Right ventricle myocardium superior (tissue), 1 donor: Measurements from ENCODE around the gene GALNT6. TPM values are rescaled to one million over a fixed set of nuclear protein-coding genes. Genes with fewer than 3 reads are reported as not detected.

ENCODE experiments used
- ATAC-seq: fragments of 200-7000 bp; cut with Tn5 transposase; one replicate; pipeline ENCODE4 v1.9.1; 2020; ENCODE audit warnings: mild to moderate bottlenecking; ENCODE audit not compliant: poor library complexity
- DNase-seq: peaks from one replicate; pipeline ENCODE4 v3.0.0-alpha.2; 2020
- intact Hi-C: fragments of 100-400 bp; cut with DNase I; formaldehyde crosslinking; loops from one replicate; pipeline ENCODE4 v1.11.2; 2022
- long read RNA-seq: library from polyadenylated mRNA; unstranded; transcript quantifications from one replicate; pipeline ENCODE4 v2.0.0, GENCODE V29; 2021
- total RNA-seq: library from RNA; stranded (reverse); fragmentation: NEBNext Ultra II Directional; extraction: Animal tissue kit (Norgen Biotek cat#: 25700); gene quantifications from one replicate; pipeline ENCODE4 v1.2.1, GENCODE V29; 2021
- donor health status: DM: no; HTN: yes; CAD: no; lungs with severe emphysema.

Gene GALNT6, protein sequence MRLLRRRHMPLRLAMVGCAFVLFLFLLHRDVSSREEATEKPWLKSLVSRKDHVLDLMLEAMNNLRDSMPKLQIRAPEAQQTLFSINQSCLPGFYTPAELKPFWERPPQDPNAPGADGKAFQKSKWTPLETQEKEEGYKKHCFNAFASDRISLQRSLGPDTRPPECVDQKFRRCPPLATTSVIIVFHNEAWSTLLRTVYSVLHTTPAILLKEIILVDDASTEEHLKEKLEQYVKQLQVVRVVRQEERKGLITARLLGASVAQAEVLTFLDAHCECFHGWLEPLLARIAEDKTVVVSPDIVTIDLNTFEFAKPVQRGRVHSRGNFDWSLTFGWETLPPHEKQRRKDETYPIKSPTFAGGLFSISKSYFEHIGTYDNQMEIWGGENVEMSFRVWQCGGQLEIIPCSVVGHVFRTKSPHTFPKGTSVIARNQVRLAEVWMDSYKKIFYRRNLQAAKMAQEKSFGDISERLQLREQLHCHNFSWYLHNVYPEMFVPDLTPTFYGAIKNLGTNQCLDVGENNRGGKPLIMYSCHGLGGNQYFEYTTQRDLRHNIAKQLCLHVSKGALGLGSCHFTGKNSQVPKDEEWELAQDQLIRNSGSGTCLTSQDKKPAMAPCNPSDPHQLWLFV
- total RNA-seq, result 0.62 TPM
- long read RNA-seq, partial matches to known transcripts, result 0 of 1 reads
- long read RNA-seq, other reads (novel, unspliced or antisense), result 0 of 1 reads

DNA sequence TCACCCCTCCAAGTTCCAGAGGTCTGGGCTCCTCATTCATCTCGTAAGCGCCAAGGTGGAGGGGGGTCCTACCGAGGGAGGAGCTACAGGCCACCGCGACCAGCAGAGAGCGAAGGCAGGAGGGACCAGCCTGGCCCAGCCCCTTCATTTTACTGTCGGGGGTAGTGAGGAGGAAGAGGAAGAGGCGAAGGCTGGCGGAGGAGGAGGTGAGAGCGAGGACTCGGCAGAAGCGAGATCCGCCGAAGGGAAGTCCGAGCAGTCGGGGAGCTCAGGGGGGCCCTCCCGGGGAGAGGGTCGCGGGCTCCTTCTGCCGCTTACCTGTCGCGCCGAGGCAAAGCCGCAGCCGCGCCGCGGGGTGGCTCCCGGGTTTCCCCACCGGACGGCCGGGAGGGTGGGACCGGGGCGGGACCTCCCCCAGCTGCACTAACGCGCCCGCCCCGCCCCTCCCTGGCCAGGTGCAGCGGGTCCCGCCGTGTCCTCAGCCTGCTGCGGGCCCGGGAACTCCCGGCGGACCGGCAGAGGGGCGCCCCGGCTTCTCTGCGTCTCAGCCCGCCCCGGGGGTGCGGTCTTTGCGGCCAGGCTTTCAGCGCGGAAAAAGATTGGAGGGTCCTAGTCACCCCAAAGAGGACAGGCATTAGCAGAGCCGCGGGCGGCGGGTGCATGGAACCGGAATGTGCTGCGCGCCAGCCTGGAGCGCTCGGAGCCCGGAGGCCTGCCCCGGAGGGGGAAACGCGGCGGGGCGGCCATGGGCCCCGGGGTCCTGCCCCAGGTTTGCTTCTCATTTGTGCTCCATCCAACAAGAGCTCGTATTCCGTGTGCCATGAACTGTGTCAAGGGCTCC lies at the start of gene GALNT6:
Gene GALNT6, minus strand, starts transcription at position 124 of the 841 bp plus-strand sequence. CDS start 11,625 bp downstream, outside the sequence.
- DNase-seq (no peak), ATAC-seq (peak; percentile 55)
- intact Hi-C loops, result no loop called here

DNA sequence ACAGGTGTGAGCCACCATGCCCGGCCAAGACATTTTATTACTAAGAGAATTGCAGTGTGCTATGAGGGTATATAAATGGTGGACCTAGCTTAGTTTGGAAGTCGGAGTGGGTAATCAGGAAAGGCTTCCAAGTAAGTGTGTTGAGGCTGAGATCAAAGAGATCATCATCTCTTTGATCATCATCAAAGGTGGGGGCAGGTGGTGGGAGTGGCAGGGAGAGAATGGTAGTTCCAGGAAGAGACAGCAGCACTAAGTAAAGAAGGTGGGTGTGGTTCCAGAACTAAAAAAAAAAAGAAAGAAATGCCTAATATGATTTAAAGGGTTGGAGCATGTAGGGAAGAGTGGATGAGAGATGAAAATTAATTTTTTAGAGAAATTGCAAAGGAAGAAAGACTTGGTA lies 48.1 kb upstream of the GALNT6 start:
- DNase-seq, result no peak
- intact Hi-C loops, result no loop called here

DNA sequence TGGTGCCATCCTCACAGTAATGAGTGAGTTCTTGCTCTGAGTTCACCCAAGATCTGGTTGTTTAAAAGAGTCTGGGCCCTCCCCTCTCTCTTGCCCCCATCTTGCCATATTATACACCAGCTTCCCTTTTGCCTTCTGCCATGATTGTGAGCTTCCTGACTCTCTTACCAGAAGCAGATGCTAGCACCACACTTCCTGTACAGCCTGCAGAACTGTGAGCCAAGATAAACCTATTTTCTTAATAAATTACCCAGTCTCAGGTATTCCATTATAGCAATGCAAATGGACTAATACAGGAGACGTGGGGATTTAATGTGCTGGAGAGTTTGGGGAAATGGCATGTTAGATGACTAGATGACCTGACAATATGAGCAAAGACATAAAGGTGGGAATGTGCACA lies 46.2 kb upstream of the GALNT6 start:
- DNase-seq, result no peak
- intact Hi-C loops, result no loop called here
- ATAC-seq, result no peak

More for the DNA sequence above, 48.1 kb upstream of the GALNT6 start:
- ATAC-seq, result no peak

DNA sequence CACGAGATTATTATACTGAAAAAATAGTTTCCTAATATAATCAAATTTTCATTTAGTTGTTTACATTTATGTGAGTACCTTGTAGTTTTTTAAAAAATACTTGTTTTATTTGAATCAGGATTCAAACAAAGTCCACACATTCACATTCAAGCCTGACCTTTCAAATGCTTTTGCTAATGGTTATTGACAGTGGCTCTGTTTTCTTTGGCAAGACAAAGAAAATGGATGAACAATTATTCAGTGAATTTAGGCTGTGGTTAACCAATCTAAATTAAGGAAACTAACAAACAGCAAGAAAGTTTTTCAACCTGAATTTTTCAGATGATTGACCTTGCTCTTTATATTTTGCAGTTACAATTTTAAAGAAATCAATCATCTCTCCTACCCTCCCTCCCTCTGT lies 43.1 kb upstream of the GALNT6 start:
- intact Hi-C loops, result no loop called here
- no peak for ATAC-seq
- no peak for DNase-seq

DNA sequence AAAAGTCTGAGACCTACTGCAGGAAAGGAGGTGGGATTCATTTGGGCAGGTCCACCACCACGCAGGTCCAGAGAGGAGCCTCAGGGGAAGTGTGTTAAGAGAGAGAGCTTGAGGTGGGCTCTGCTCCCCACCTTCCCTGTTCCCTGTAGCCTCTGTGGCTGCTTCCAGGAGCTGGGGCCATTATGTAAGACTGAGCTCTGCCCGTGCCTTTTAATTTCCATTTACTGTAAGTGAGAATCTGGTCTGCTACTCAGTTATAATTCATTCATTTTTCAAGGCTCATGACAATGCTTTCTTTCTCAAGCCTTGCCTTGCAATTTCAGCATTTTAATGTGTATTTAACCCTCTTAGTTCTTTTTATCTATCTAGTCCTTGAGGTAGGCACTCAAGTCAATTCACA lies 41.7 kb upstream of the GALNT6 start:
- DNase-seq (no peak), ATAC-seq (no peak)
- intact Hi-C loops, result no loop called here

DNA sequence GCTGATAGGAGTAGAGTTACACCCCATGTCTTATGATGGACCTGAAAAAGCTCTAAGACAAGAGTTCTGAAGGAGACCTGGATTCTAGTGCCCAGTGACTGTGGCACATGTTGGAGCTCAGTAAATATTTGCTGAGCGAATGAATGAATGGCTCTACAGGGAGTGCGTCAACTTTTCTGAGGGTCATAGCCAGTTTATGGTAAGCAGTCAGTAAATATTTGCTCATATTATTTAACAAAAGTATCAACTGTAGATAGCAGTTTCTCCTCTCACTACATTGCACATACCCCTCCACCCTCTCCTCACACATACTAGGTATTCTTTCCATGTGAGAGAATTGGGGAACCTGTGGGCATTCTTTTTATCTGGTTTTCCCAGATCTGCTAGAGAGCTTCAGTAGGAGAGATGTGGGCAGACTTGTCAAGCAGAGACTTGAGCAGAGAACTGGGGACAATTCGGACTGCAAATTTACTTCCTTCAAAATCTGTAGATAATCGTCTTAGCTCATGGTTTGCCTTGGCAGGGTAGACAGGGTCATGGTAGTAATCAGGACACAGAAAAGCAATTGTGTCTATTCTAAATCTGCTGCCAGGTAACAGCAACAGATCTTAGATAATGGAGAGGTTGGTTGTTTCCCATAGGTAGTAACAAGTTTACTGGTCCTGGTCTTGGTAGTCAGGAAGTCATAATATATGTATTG lies 39.1 kb upstream of the GALNT6 start:
- ATAC-seq (no peak), DNase-seq (no peak)
- intact Hi-C loops, result no loop called here

DNA sequence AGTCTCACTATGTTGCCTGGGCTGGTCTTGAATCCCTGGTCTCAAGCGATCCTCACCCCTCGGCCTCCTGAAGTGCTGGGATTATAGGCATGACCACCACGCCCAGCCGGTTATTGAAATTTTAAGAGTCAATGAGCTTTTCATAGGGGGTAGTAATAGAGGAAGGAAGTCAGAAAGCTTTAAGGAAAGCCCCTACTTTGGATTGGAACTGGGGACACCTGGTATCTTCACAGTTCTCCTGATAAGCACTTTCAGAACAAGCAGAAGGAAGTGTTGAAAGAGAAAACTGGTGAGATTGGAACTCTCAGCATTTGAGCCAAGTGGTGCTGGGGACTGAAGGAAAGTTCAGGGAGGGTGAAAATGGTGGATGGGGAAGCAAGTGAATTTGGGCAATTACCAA lies 38.5 kb upstream of the GALNT6 start:
- no peak for DNase-seq
- intact Hi-C loops, result loop anchor here (5.0 to 10.0 kb wide), 2 partner anchors 395 to 443 kb away; no protein-coding TSS in a partner anchor
- ATAC-seq, result no peak

DNA sequence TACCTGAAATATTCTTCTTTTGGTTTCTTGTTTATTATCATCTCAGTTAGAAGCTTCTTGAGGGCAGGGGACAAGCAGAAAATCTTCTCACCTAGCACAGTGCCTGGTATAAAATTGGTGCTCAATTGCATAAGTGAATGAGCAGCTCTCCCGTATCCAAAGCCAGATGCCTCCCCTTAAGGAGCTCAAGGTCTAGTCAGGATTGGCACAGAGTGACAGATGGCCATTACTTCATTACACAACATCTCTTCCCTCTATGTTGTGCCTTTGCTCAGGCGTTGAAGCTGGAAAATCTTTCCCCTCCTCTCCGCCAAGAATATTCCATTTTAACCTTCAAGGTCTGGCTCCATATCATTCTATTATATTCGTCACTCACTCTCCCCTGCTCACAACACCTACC lies 37.0 kb upstream of the GALNT6 start:
- DNase-seq (no peak), ATAC-seq (no peak)
- intact Hi-C loops, result loop anchor here (5.0 to 10.0 kb wide), 2 partner anchors 397 to 444 kb away; no protein-coding TSS in a partner anchor

DNA sequence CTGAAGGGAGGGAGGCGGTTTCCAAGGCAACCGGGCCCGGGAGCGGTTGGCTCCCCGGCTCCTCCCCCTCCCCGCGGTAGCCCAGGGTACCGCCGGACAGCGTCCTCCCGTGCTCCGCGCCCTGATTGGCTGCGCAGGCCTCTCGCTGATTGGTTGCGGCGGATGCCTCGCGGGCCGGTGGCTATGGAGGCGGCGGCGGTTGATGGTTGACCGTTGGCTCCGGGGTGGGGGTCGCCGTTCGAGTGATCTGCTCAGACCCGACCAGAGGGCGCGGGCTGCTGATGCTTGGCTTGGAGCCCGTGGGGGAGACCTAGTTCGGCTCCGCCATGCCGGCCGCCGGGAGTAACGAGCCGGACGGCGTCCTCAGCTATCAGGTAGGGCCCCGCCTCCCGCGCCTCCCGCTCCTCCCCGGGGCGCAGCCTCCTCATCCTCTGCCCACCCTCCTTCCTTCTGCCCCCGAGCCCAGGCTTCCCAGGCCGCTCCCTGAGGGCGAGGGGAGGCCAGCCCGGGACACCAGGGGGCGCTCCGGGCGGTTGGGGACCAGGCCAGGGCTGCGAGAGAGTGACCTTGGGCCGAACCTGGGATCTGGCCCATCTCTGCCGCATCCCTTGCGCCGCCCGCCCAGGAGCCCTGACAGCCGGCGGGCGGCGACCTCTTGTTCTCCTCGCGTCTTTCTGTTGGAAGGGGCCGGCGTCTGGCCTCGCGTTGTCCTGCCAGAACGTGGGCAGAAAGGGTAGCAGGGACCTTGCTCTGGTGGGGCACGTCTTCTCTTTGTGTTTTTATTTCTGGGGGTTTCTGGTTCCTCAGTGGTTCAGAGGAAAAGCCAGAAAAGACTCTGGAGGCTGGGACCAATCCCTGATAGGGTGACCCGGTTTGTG lies 33.7 kb upstream of the GALNT6 start, which contains the start of gene SLC4A8:
Gene SLC4A8, plus strand, starts transcription at position 170 of the 878 bp plus-strand sequence. Its CDS starts 157 bp downstream, at position 327.
- ATAC-seq, result peak; percentile 96
- intact Hi-C loops, result loop anchor here (5.0 to 10.0 kb wide), 3 partner anchors 107 to 447 kb away; no protein-coding TSS in a partner anchor

DNA sequence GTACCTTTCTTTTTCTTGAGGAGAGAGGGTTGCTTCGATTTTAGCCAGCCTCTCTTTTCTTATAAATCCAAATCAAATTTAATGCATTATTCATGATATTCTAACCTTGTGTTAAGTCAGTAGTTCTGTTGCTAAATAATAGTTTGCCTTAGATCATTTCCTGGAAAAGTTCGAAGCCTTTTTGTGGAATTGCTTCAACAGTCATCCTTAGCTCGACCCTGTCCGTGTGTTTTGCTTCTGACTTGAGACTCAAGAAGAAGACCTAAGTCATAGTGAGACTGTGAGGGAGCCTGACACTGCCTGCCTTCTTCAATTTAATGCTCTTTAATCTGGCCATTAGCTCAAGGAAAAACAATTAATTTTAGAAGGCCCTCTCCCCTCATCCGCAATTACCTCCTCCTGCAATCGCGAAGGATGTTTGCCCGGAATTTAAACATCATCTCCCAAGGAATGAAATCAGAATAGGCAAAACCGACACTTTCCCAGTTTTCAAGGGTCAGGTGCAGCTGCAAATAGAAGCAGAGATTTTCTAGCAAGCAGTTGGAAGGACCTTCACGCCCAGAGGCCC lies 33.0 kb upstream of the GALNT6 start:
- intact Hi-C loops, result loop anchor here (5.0 to 10.0 kb wide), 2 partner anchors 108 to 401 kb away; no protein-coding TSS in a partner anchor
- DNase-seq (no peak), ATAC-seq (no peak)

More for the DNA sequence above, 33.7 kb upstream of the GALNT6 start, which contains the start of gene SLC4A8:
- DNase-seq, result peak; percentile 86

DNA sequence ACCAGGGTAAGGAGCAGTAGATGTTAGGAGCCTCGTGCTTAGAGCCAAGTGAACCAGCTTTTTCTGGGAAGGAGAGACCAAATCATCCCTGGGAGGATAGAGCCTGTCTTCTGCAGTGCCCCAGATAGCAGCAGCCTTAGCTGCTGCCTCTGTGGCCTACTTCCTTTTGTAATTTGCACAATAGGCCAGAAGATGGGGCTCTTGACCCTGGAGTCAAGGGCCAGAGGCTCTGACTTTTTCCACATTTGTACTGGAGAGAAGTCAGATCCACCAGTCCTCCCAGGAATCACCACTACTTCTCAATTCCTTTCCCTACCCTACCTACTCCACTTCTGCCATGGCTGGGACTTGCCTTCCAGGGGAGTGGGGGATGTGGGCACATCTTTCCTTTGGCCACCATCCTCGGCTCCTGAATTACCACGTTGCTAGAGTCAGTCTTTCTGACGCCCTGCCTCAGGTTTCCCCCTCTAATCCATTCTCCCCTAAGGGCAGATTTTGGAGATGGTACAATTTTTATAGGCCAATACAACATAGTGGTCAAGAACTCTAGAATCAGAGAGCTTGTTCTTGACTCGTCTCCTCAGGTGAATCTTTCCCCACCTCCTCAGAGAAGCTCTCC lies 30.2 kb upstream of the GALNT6 start:
- intact Hi-C loops, result loop anchor here (5.0 to 10.0 kb wide), 2 partner anchors 111 to 403 kb away; no protein-coding TSS in a partner anchor
- DNase-seq, result no peak
- ATAC-seq, result peak; percentile 46

DNA sequence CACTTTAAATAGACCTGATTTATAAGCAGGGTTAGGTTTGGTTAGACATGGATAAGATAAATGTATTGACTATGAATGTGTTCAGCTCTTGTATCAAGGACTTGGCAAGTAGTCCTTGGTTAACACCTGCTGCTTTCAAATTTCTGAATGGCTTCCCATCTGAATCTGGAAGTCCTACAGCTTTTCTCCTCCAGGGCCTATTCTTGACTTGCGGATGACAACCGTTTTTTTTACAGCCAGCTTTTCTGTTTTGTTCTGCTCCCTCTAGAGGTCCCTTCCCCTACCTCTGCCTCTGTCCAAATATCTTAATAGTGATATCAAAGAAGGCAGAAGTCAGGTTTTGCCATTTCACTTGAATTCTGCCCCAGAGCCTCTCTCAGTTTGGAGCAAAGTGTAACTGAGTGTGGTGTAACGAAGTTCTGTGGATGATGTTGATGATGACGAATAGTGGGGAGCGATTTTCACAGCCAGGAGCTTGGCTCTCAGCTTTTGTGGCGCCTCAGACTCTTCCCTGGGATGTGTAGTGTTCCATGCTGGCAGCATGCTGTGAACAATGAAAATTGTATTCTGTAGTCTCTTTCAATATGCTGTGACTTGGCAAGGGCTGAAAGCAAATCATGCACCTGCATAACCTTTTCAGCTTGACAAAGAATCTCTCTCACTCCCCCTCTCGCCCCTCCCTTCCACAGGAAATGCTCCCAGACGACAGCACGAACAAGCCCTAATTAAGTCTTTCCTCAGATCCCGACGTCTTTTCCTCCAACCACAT lies 28.4 kb upstream of the GALNT6 start:
- intact Hi-C loops, result loop anchor here (5.0 to 10.0 kb wide), 2 partner anchors 113 to 405 kb away; no protein-coding TSS in a partner anchor
- no peak for DNase-seq
- ATAC-seq, result no peak

DNA sequence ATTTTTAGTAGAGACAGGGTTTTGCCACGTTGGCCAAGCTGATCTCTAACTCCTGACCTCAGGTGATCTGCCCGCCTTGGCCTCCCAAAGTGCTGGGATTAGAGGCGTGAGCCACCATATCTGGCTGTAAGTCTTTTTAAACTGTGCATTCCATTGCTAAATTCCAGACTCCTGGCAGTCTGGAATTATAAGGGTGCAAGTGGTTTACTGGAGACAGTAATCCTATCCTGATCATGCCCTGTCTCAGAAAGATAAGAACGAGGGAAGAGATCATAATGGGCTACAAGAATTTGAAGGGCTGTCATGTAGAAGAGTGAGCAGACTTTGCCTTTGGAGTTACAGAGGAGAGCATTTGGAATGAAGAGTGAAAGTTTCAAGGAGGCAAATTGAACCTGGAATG lies 26.6 kb upstream of the GALNT6 start:
- ATAC-seq (no peak), DNase-seq (no peak)
- intact Hi-C loops, result no loop called here

DNA sequence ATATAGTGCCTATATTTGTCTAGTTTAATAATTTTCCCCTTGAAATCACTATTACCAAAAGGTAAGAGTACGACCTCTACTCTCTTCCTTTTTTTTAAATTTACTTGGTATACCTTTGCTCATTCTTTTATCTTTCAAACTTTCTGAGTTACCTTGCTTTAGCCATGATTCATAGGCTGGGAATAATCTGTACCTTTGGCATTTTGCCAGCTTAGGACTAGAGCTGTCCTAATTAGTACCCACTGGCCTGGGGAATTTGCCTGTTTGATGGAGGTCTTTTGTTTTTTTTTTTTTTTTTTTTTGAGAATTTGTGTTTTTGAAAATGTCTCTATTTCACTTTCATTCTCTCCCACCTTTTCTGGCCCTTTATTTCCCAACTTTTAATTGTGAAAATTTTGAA lies 24.7 kb upstream of the GALNT6 start:
- DNase-seq (no peak), ATAC-seq (no peak)
- intact Hi-C loops, result no loop called here

DNA sequence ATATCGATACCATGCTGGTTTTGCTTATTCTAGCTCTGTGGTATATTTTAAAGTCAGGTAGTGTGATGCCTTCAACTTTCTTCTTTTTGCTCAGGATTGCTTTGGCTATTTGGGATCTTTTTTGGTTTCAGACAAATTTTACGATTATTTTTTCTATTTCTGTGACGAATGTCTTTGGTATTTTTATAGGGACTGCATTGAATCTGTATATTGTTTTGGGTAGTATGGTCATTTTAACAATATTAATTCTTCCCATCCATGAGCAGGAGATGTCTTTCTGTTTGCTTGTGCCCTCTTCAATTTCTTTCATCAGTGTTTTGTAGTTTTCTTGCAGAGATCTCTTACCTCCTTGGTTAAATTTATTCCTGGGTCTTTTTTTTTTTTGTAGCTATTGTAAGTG lies 22.6 kb upstream of the GALNT6 start:
- ATAC-seq (no peak), DNase-seq (no peak)
- intact Hi-C loops, result no loop called here

DNA sequence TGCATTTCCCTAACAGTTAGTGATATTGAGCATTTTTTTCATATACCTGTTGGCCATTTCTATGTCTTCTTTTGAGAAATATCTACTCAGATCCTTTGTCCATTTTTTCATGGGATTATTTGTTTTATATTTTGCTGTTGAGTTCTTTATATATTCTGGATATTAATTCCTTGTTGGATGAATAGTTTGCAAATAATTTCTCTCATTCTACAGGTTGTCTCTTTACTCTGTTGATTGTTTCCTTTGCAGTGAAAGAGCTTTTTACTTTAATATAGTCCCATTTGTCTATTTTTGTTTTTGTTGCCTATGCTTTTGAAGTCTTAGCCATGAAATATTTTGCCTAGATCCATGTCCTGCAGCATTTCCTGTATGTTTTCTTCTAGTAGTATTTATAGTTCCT lies 21.9 kb upstream of the GALNT6 start:
- ATAC-seq (no peak), DNase-seq (no peak)

More for the DNA sequence above, 21.9 kb upstream of the GALNT6 start:
- intact Hi-C loops, result no loop called here
